Body of pancreas (tissue), 4 donors: ENCODE data around the gene SLC24A3. TPM values are rescaled to one million over a fixed set of nuclear protein-coding genes. Genes with fewer than 3 reads are reported as not detected.

Experiments used
- ATAC-seq: fragments of 150-250 bp; one replicate; pipeline ENCODE4 v1.9.1; 2016
- DNase-seq, 4 donors: peaks; one replicate each; pipeline ENCODE4 v3.0.0-alpha.2; 2019
- H3K27ac ChIP-seq, 4 donors: fragments of 200-600 bp; sonication (generic); 1 replicate in 3 of 4; 2 replicates in 1 of 4; pipeline versions ENCODE4 v1.5.1 to v1.6.1; 2016 to 2019; ENCODE audit warnings: mild to moderate bottlenecking in 1 of 4, mixed read lengths in 1 of 4, moderate library complexity in 1 of 4
- H3K27me3 ChIP-seq, 2 donors: fragments of 200-600 bp; sonication (generic); one replicate each; pipeline ENCODE4 v1.6.0; 2016; ENCODE audit warnings: mild to moderate bottlenecking in 1 of 2
- H3K36me3 ChIP-seq, 2 donors: fragments of 200-600 bp; sonication (generic); replicated peaks in 1 of 2; 2 replicates each; pipeline ENCODE4 v1.5.1; 2016; ENCODE audit warnings: low read depth in 2 of 2; ENCODE audit not compliant: insufficient read depth in 1 of 2
- H3K4me1 ChIP-seq: fragments of 200-600 bp; sonication (generic); one replicate; pipeline ENCODE4 v1.6.0; 2016
- H3K4me3 ChIP-seq, 2 donors: fragments of 200-600 bp; sonication (generic); 1 replicate in 1 of 2; 2 replicates in 1 of 2; pipeline ENCODE4 v1.5.1; 2016 to 2019
- H3K9me3 ChIP-seq, 3 donors: fragments of 200-600 bp; sonication (generic); 1 replicate in 2 of 3; 2 replicates in 1 of 3; pipeline ENCODE4 v1.5.1; 2016
- POLR2A ChIP-seq, 3 donors: fragments of 450-650 bp; IDR thresholded peaks; one replicate each; pipeline ENCODE4 v1.6.1; 2016; ENCODE audit warnings: antibody characterized with exemption in 3 of 3, mild to moderate bottlenecking in 2 of 3
- WGBS, 2 donors: methylation state at CpG; one replicate each; pipeline ENCODE4 v1.1.5; 2017; 5-methylcytosine and 5-hydroxymethylcytosine counted together
- intact Hi-C: fragments of 100-400 bp; cut with DNase I; formaldehyde crosslinking; loops from one replicate; pipeline ENCODE4 v1.15.1; 2023
- total RNA-seq, 2 donors: library from RNA; depleted of rRNA; stranded (reverse); fragments of >200 nt; gene quantifications; one replicate each; pipeline ENCODE4 v1.1.0, GENCODE V29; 2016
- TF ChIP-seq, protein P1 (sequence below), 7 experiments: fragments of 450-650 bp in 4 of 7; fragments of 200-600 bp in 3 of 7; sonication (generic) in 3 of 7; IDR thresholded peaks; one replicate each; pipeline ENCODE4 v1.5.1; 2016 to 2019; ENCODE audit warnings: antibody characterized with exemption in 7 of 7

SLC24A3 gene
- total RNA-seq, 2 donors from 2014 or later, result 0.66 to 1.0 TPM

DNA sequence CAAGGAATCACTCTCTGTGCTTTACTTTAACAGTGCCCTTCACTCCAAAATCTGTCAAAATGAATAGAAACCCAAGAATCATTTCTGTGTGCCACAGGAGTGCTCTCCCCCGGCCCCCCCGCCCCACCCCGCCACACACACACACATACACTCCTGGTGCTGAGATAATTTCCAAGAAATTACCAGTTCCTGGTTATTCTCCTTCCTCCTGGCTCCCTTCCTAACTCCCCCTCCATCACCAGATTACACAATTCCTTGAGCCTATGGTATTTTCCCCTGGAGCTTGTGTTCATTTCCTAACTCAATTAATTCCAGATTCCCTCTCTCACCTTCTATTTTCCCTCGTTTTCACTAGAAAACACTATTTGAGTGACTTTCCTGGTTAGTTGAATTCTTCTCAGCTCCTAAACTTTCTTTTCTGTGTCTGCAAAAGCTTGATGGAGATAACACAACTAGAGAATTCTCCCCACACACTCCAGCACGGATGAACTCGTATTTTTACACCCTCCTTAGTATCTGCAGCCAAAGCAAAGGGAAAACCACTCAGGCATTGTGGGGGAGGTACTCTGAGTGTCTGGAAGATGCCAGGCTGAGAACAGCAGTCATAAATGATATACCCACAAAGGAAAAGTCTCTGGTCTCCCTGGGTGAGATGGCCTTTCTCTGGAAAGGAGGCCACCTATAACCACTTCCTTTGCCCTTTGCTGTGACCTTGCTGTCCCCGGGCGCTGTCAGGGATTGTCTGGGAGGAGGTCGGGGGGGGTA, 1.9 kb upstream of the SLC24A3 start:
- H3K4me3 ChIP-seq, result no peak overlapping the region
- H3K27me3 ChIP-seq, result peaks cover 0 to 6% of the 10 kb centered on the region in 2 donors
- 49 to 60% methylated on average over 8 to 9 of the region's 9 CpGs for WGBS, 2 donors
- ATAC-seq (no peak), DNase-seq (peak in 1 of 4 donors; percentile 24)
- H3K27ac ChIP-seq, result no peak overlapping the region
- H3K9me3 ChIP-seq, result no peaks in the 10 kb centered on the region
- H3K4me1 ChIP-seq, result peaks cover 20% of the 10 kb centered on the region
- intact Hi-C loops, result no loop called here
- no peaks in the 10 kb centered on the region for H3K36me3 ChIP-seq
- no peak for TF ChIP-seq POLR2A (IDR thresholded peaks at IDR 0.05)
- TF ChIP-seq, protein P1, sequence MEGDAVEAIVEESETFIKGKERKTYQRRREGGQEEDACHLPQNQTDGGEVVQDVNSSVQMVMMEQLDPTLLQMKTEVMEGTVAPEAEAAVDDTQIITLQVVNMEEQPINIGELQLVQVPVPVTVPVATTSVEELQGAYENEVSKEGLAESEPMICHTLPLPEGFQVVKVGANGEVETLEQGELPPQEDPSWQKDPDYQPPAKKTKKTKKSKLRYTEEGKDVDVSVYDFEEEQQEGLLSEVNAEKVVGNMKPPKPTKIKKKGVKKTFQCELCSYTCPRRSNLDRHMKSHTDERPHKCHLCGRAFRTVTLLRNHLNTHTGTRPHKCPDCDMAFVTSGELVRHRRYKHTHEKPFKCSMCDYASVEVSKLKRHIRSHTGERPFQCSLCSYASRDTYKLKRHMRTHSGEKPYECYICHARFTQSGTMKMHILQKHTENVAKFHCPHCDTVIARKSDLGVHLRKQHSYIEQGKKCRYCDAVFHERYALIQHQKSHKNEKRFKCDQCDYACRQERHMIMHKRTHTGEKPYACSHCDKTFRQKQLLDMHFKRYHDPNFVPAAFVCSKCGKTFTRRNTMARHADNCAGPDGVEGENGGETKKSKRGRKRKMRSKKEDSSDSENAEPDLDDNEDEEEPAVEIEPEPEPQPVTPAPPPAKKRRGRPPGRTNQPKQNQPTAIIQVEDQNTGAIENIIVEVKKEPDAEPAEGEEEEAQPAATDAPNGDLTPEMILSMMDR (IDR thresholded peaks at IDR 0.05), result no peak

DNA sequence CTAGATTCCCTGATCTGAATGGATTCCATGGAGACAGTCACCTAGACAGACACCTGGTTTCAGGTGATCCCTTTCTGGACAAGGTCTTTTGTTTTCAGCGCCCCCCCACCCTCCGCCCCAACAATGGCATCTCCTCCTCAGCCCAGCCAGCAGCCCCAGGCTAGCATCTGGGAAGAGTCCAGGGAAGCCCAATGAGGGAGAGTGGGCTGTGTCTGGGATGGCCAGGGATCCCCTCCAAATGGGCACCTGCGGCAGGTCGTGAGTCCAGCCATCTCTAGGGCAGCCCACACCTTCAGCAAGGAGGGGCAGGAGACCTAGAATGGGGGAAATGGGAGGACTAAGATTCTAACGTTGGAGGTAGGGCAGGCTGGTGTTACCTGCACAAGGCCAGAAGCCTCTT, 1.2 kb upstream of the SLC24A3 start:
- Histone ChIP-seq H3K27ac (no peak overlapping the region), H3K27me3 (peaks cover 0 to 6% of the 10 kb centered on the region in 2 donors)
- WGBS, 2 donors, result 45 to 59% methylated on average over 5 of the region's 5 CpGs

DNA sequence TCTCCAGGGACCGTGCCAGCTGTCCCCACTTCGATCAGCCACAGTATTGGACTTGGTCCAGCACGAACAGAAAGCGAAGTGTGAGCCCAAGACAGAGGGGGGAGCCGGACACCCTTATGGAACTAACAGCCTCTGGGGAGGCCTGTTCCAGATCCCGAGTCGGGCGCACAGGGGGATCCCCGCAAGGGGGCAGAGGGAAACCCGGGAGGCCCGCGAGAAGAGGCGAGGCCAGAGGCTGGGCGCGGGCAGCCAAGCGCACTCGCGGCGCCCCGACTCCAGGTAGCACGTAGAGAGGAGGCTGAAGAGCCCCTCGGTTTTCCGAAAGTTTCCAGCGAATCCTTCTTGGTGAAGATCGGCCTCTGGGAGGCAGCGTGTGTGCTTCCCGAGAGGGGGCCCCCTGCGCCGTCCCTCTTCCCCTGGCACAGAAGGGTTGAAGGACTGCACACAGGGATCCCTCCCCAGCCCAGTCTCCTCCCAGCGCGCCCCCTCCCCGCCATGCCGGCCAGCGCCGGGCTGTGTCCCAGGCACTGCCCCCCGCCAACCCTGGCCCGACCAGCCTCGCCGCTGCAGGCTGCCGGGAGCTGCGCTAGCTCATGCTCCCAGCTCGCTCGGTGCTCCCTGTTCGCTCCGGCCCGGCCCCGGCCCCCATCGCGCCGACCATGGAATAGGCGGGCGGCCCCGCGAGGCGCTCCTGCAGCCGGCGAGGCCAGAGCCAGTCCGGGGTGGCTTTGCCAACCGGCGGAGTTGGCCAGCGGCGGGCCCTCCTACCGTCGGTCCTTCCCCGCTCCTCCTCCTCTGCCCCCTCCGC, 577 bp upstream of the SLC24A3 start:
- H3K36me3 ChIP-seq, result no peaks in the 10 kb centered on the region
- peaks cover 20% of the 10 kb centered on the region for H3K4me1 ChIP-seq
- H3K27ac ChIP-seq, result no peak overlapping the region
- 2 to 7% methylated on average over 20 to 54 of the region's 66 CpGs for WGBS, 2 donors
- ATAC-seq, result peak; percentile 32
- peak in 2 of 4 donors; percentile 24 to 32 for DNase-seq
- H3K4me3 ChIP-seq, result no peak overlapping the region
- no peaks in the 10 kb centered on the region for H3K9me3 ChIP-seq
- TF ChIP-seq POLR2A (IDR thresholded peaks at IDR 0.05), result no peak
- TF ChIP-seq, protein P1 (IDR thresholded peaks at IDR 0.05), result no peak
- intact Hi-C loops, result no loop called here
- peaks cover 0 to 6% of the 10 kb centered on the region in 2 donors for H3K27me3 ChIP-seq

More for the DNA sequence above, 1.2 kb upstream of the SLC24A3 start:
- TF ChIP-seq POLR2A (IDR thresholded peaks at IDR 0.05), result no peak
- TF ChIP-seq, protein P1 (IDR thresholded peaks at IDR 0.05), result no peak
- Histone ChIP-seq H3K9me3 (no peaks in the 10 kb centered on the region), H3K4me3 (no peak overlapping the region), H3K4me1 (peaks cover 20% of the 10 kb centered on the region), H3K36me3 (no peaks in the 10 kb centered on the region)
- intact Hi-C loops, result no loop called here
- DNase-seq (no peak), ATAC-seq (no peak)

DNA sequence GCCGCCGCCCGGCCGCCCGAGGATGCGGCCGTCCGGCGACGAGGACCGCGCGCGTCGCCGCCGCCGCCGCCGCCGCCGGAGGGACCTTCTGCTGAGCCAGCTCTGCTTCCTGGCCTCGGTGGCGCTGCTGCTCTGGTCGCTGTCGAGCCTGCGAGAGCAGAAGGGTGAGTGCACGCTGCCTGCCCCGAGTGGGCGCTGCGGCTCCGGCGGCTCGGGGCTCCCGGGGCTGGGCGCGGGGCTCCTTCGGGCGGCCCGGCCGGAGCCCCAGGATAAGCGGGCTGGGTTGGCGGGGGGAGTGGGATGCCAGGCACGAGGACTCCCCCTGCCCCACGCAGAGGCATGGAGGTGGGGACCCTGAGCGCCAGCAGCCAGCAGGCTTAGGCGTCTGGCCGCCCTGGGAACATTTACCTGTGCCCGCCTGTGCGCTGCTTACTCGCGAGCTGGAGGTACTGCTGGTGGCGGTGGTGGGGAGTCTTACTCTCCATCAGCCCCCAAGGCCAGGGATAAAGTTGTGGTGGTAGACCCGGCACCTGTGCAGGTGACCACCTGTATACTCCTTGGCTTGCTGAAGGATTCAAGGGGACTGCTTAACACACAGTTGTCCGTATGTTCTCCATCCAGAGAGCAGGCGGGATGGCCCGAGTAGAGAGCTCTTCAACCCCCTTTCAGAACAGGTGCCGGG, 520 bp downstream of the SLC24A3 start:
- intact Hi-C loops, result no loop called here
- peak; percentile 78 for ATAC-seq
- WGBS, 2 donors, result 2 to 16% methylated on average over 4 to 58 of the region's 58 CpGs
- Histone ChIP-seq H3K4me1 (peaks cover 20% of the 10 kb centered on the region), H3K9me3 (no peaks in the 10 kb centered on the region), H3K27ac (peak overlapping the region in 1 of 4 donors; percentile 4), H3K4me3 (no peak overlapping the region), H3K36me3 (no peaks in the 10 kb centered on the region), H3K27me3 (peaks cover 0 to 6% of the 10 kb centered on the region in 2 donors)
- TF ChIP-seq POLR2A (IDR thresholded peaks at IDR 0.05), result no peak
- TF ChIP-seq, protein P1 (IDR thresholded peaks at IDR 0.05), result peak in 3 of 7 experiments; percentile 5 to 38 (median 10)
- DNase-seq, result peak; percentile 36 to 64 (median 63)
